ENCODE results near the gene ATP2A3.
"Not testable (repeated sequence)": the region's sequence is repeated elsewhere in the genome, so short reads cannot be mapped to it uniquely, and the experiment has no call there.

ATP2A3 gene

GRCh38 chr17:3964203-3965117, at the start of gene ATP2A3:
Gene ATP2A3, minus strand, starts transcription at chr17:3964437. Its CDS starts 146 bp downstream, at chr17:3964291.
- DNase-seq, result no peak

GRCh38 chr17:4010754-4011153, 46.5 kb upstream of the ATP2A3 start:
- DNase-seq, result no peak

GRCh38 chr17:4009186-4009785, 45.0 kb upstream of the ATP2A3 start:
- peak; percentile 52 for DNase-seq

- no peak for DNase-seq
These were observed 44.4 kb upstream of the ATP2A3 start for GRCh38 chr17:4008441-4009185.

- no peak for DNase-seq
These were observed 43.8 kb upstream of the ATP2A3 start for GRCh38 chr17:4008082-4008435.

GRCh38 chr17:4007346-4008081, 43.3 kb upstream of the ATP2A3 start:
- DNase-seq, result no peak

DNA sequence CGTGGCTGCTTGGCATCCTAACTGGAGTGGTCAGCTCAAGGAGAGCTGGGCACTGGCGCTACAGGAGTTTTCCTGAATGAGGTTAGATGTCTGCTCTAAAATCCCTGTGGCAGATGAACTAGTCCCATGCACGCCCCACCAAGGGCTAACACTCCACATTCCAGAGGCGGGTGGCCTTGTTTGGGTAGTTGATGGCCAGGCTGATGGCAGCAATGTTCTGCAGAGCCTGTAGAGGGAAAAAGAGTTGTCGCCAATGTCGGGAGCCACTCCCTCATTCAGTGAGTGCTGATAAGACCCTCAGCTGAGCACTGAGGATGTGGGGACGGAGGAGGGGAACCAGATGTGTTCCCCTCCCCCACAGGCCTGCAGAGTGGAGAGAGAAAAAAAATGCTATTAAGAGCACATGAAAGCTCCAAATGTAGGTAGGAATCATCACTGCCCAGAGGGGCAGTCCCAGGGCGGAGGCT, 42.5 kb upstream of the ATP2A3 start:
- DNase-seq, result no peak

DNA sequence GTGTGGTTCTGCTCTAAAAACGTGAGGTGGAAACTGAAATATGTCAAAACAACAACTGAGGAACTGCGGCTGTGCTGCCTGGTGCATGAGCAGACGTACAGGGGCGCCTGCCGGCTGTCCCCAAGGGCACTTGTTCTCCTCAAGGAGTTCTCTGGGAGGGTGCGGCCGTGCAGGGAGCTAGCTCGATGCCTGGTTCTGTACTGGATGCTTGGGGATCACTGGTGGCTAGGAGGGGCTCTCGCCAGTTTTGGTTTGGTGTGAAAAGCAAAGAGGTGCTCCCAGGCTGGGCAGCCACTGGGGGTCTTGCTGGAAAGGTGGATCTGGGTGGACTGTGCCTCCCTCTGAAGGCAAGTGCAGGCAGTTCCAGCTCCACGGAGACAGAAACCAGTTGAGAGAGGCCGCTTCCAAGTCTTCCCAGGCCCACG, 41.9 kb upstream of the ATP2A3 start:
- no peak for DNase-seq

DNA sequence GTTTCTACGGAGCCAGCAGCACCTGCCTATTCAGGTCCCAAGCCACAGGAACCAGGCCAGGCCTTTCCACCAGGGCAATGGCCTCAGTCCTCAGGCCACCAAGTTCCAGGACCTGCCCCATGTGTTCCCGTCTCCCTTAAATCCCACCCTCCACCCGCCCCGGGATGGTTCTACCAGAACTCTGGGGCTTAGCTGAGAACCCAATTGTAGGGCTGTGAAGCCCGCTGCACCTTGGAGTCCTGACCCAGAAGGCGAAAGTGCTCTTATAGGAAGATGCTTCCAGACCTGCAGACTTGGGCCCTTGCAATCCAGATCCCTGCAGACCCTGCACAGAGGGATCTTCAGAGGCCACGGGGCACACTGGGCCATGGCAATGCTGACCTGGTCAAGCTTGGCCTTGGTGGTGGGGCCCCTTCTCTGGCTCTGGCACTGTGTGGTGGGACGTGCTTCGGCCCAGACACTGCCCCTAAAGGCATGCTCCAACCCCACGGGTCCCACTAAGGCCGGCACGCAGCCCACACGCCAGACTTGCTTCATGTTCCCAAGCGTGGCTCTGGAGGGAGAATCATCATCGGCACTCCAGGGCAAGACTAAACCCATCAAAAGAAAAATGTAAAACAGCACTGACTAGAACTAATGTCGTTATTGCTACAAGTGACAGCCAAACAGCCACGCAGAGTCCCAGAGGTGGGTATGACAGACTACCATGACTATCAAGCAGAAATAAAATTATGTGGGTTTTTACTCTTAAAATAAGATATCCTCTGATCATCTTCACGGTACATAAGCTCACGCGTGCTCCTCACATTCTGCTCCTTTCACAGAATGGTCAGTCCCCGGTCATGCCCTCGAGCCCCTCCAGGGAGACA, 41.3 kb upstream of the ATP2A3 start:
- no peak for DNase-seq

- no peak for DNase-seq
These were observed 40.5 kb upstream of the ATP2A3 start for GRCh38 chr17:4004517-4005295.

GRCh38 chr17:4003501-4004421, 39.5 kb upstream of the ATP2A3 start:
- DNase-seq, result no peak

DNA sequence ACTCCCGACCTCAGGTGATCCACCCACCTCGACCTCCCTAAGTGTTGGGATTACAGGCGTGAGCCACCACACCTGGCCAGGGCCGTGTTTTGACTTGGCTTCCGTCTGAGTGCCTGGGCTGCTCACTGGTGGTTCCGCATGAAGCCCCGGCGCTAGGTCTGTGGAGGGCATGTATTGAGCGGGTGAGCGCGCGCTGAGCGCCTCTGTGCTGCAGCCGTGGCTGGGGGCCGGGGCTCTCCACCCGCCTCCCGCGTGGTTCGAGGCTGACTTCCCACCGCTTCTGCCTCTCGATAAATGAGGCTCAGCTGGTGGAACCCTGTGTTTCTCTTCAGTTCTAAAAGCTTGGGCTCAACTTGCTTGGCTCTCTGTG, 38.9 kb upstream of the ATP2A3 start:
- no peak for DNase-seq

DNA sequence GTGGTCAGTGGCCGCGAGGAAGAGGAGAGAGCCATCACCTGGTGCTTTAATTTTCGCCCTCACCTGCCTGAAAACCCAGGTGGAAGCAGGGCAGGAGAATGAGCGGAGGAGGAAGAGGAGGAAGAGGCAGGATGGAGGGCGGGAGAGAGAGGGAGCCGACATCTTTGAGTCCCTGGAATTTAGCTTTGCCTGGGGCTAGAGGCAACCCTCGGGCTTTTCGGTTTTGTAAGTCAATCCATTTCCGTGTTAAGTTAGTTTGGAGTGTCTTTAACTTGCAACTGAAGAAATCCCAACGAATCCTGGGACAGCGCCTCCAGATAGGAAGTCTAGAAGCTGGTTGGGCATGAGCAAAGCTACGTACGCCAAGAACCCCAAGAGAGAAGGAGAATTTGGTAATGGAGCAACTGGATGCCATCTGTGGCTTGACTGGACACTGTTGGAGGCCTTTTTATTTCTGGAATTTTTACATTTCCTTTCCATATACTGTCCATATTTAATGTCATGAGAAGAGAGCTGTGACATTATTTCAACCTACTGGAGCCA, 36.9 kb upstream of the ATP2A3 start:
- DNase-seq, result no peak

DNA sequence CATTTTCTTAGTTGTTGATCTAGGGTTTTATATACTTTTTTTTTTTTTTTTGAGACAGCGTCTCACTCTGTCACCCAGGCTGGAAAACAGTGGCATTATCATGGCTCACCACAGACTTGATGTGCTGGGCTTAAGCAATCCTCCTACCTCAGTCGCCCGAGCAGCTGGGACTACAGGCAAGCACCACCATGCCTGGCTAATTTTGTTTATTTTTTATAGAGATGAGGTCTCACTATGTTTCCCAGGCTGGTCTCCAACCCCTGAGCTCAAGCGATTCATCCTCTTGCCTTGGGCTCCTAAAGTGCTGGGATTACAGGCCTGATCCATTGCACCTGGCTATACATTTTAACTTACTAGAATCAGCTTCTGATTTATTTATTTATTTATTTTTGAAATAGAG, 34.2 kb upstream of the ATP2A3 start:
- DNase-seq, result no peak

DNA sequence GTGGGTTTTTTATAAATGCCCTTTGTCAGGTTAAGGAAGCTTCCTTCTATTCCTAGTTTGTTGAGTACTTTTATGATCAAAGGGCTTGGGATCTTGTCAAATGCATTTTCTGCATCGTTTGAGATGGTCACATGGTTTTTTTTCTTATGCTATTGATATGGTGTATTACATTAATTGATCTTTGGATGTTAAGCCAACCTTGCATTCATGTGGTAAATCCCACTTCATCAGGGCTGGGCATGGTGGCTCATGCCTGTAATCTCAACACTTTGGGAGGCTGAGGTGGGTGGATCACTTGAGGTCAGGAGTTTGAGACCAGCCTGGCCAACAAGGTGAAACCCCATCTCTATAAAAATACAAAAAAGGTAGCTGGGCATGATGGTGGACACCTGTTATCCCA, 30.8 kb upstream of the ATP2A3 start:
- no peak for DNase-seq

DNA sequence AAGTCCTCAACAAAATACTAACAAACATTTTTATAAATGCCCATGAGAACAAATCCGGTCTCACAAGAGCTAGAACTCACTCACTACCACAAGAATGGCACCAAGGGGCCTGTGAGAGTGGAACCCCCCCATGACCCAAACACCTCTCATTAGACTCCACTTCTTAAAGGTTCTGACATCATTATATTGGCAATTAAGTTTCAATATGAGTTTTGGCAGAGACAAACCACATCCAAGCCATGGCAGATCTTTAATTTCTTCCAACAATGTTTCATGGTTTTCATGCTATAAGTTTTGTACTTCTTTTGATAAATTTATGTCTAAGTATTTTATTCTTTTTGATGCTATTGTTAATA, 30.0 kb upstream of the ATP2A3 start:
- DNase-seq, result no peak

- DNase-seq, result no peak
These were observed 29.4 kb upstream of the ATP2A3 start for GRCh38 chr17:3993493-3994220.

GRCh38 chr17:3992370-3992769, 28.1 kb upstream of the ATP2A3 start:
- DNase-seq, result no peak

DNA sequence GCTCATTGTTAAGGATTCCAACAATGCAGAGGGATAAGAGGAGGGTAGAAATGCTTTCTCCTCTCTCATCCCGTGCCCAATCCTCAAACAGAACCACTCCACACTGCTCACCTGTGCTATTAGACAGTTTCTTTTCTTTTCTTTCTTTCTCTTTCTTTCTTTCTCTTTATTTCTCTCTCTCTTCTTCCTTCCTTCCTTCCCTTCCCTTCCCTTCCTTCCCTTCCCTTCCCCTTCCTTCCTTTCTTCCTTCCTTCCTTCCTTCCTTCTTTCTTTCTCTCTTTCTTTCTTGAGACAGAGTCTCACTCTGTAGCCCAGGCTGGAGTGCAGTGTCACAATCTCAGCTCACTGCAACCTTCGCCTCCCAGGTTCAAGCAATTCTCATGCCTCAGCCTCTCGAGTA, 27.5 kb upstream of the ATP2A3 start:
- not testable (repeated sequence) for DNase-seq
